Activated CD4-positive, alpha-beta T cell treated with anti-CD3 and anti-CD28 coated beads for 48 hours (primary cell): ENCODE data around the gene CEP112.

Experiments
- DNase-seq: peaks from one replicate; pipeline ENCODE4 v3.0.0-alpha.2; 2020

CEP112 gene

GRCh38 chr17:65626451-65626850 is 565.5 kb downstream of the CEP112 start:
- DNase-seq = no peak

DNA sequence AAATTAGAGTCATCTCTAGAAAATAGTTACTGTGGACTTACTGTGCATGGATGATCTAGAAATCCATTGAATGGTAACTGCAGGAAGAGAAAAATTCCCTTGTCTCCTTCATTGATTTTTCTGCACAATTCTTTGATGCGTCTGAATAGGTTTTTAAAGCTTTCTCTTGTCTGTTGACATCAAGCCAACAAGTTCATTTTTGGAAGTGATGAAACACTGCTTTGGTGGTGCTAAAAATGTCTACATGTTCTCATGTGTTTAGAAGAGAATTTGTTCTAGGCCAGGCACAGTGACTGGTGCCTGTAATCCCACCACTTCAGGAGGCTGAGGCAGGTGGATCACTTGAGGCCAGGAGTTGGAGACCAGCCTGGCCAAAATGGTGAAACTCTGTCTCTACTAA is 573.4 kb downstream of the CEP112 start:
- DNase-seq = no peak

GRCh38 chr17:65617496-65617895 is 574.4 kb downstream of the CEP112 start:
- DNase-seq = no peak

DNA sequence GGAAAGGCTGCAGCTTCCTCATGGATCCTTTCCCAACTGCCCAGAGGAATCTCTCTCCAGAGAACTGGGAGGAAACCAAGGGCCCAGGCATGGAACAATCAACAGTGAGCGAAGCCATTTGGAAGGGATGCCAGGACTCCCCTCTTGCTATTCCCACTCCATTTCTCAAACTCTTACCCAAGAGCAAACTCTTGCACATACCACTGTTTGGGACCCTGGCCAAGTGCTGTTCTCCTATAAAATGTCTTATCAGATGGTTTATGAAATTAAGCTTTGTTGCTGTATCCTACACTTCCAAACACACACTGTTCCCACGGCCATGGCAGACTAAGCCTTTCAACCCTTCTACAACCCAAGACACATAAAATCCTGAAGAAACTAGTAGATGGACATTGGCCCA is 582.2 kb downstream of the CEP112 start:
- no peak for DNase-seq

- no peak for DNase-seq
Observed at GRCh38 chr17:65609286-65609685, 582.6 kb downstream of the CEP112 start.

DNA sequence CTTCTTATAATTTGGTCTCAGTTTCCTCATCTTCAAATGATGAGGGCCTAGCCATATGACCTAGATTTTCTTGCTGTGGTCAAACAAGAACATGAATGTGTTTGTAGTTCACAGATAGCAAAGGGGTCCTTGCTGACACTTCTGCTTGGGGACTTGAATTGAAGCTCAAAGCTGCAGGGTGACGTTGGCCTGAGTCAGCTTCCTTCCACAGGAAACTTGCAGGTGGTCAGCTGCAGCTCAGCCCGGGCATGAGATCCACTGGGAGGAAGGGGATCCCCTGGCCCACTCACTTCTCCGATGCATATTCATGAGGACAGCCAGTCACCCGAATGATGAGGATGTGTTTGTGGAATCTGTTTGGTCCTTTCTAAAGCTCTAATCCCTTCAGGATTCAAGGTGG is 587.9 kb downstream of the CEP112 start:
- DNase-seq = no peak

- DNase-seq = no peak
Observed at GRCh38 chr17:65601881-65602280, 590.1 kb downstream of the CEP112 start.

GRCh38 chr17:65601145-65601544 is 590.8 kb downstream of the CEP112 start:
- no peak for DNase-seq

DNA sequence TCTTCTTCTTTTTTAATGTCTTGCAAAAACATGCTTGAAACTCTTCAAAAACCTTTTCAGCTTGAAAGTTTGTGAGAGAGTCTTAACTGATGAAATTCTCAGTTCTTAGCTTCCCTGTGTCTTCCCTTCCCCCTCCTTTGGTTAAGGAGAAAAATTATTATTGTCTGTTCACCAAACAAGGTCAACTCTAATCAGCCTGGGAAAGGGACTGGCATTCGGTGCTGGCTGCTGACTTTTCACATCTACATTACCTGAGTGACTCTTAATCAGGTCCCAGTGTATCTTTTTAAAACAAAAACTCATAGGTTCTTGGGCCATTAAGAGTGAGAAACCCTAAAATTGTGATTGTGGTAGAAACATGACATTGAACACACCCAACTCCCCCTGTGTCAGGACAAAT is 591.4 kb downstream of the CEP112 start:
- no peak for DNase-seq

- no peak for DNase-seq
Observed at GRCh38 chr17:65599650-65600049, 592.3 kb downstream of the CEP112 start.

GRCh38 chr17:65598746-65599145 is 593.2 kb downstream of the CEP112 start:
- no peak for DNase-seq

DNA sequence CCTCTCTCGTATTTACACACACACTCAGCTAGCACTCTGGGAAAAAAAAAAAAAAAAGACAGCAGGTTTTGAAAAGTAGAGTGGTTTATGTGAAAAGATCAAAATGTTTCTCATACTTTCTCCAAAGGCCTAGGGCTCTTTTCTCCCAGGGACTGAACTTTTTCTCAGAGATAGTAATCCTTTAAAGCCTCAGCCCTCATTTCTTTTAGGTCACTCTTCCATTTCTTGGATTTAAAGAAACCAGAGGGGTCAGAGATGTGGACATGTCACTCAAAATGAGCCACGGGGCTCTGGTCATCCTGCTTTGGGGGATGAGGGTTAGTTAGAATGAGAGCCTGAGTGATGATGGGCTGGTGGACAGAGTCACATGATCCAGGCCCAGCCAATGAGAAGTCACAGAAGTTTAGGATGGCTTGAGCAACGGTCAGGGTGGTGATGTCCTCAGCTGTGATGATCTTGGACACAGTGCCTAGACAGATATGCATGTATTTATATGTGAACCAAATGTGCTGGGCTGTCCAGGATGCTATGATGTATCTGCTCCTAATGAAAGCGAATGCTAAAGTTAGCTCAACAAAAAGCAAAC is 596.8 kb downstream of the CEP112 start:
- no peak for DNase-seq

DNA sequence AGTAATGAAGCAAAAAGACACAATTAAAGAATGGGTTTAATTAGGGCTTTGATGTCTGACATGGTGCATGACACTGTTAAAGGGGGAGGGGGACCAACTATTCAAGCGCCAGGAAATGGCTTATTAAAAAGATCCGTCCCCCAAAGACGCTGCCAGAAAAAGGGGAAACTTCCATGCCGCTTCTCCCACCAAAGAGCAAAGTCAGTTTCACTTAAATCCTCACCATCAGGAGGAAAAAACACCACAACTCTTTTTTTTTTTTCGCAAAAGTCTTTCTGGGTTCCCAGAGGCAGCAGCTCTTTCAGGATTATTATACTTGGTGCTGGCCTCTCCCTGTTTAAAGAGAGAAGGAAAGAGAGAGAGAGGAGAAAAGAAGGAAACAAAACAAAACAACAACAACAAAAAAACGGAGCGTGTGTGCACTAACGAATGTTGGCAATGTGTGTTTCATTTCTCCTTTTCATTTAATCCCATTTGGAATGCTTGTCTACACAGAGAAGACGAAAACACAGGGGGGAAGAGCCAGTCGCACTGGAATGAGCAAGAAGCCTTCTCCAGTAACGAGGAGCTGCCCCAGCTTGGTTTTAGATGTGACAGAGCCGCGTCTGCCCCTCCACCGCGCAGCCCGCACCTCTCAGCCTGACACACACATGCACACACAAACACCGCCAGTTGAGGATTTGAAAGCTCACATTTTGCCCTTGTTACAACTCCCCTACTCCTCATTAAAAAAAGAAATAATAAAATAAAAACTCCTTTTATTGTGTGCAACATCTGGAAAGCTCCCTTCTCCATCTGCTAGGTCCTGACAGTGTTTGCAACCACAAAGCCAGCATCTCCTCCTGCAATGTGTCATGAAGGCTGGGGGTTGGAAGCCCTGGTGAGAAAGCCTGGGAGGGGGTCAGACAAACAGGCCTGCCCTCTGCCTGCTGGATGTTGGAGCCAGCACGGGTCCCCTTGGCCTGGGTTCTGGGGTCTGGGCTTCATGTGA is 597.8 kb downstream of the CEP112 start:
- peak; percentile 37 for DNase-seq

- DNase-seq = no peak
Observed at GRCh38 chr17:65593092-65593854, 598.7 kb downstream of the CEP112 start.

DNA sequence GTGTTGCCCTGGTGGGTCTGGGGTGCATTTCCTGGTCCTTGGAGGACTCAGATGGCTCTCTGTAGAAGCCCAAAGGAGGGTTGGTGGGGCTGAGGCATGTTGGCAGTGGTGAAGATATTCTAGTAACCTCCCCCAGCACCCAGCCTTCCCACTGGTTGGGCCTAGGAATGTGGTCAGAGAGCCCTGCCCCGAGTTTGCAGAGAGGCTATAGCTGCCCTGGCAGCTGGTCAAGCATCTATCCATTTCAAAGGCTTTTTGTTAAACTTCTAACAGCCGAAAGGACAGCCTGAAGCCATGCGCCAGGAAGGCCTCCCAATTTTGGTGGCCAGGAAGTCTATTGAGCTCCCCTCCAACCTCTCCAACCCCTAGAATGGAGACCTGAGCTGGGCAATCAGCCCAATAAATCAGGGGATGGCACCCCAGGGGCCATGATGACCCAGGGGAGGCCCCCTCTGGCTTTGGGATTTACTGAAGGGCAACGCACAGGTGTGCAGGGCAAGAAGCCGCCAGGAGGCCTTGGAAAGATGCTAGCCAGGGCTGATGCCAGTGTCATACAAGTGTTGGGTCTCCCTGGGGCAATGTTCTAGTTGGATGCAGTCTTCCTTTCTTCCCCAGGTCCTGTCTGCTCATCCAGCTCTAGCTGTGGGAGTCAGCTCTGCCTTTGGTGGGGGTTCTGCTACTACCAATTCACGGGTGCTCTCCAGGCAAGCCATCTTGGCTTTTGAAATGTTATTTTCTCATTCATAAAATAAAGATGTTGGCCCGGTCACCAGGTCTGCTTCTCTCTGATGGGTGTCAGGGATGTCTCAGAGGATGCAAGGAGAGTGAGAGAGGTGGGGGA is 599.6 kb downstream of the CEP112 start:
- no peak for DNase-seq

DNA sequence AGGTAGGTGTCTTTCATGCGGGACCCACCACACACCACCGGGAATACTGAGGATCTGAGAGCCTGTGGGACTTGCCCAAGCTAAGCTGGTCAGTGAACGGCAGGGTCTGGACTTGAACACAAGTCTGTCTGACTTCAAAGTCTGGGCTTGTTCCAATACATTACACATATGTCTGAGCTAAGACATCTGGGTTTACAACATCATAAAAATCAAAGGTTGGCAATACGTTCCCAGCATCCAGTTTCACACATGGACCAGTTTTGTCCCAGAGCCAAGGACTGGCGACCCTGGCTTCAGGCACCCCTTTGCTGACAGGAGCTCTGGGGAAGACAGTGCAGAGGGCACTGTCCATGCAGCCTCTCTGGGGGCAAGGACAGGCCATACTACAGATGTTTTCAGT is 602.6 kb downstream of the CEP112 start:
- DNase-seq = no peak

- DNase-seq = no peak
Observed at GRCh38 chr17:65588181-65588808, 603.6 kb downstream of the CEP112 start.

- no peak for DNase-seq
Observed at GRCh38 chr17:65587534-65588180, 604.3 kb downstream of the CEP112 start.

GRCh38 chr17:65586899-65587298 is 605.0 kb downstream of the CEP112 start:
- no peak for DNase-seq
